Measurements from ENCODE around the gene MAP2K2.

GRCh38 chr19:4157164-4157563, 33.2 kb upstream of the MAP2K2 start:
- TF ChIP-seq POLR2A (IDR thresholded peaks at IDR 0.05), result no peak
- TF ChIP-seq CTCF (IDR thresholded peaks at IDR 0.05), result no peak

Data from body of pancreas (tissue), 4 donors.